ENCODE measurements around the gene IGFL4.

- TF ChIP-seq CTCF (CRISPR knock-in tag; IDR thresholded peaks at IDR 0.05), result no peak
- TF ChIP-seq ZNF691 (CRISPR knock-in tag; IDR thresholded peaks at IDR 0.05; ENCODE audit: borderline replicate concordance, low read depth), result no peak
- no peak for TF ChIP-seq POLR2AphosphoS5 (IDR thresholded peaks at IDR 0.05; ENCODE audit: low read depth, low read length)
These were observed 7.4 kb downstream of the IGFL4 start for GRCh38 chr19:46033401-46033800.
